Mesendoderm (in vitro differentiated cells): Measurements from ENCODE around the gene ZBTB7C.

Experiments used
- DNase-seq: peaks from one replicate; pipeline ENCODE4 v3.0.0; 2013
- H2AK5ac ChIP-seq: 2 replicates; pipeline ENCODE4 v1.6.1; 2013; ENCODE audit warnings: low read length, inconsistent platforms
- H2BK120ac ChIP-seq: 2 replicates; pipeline ENCODE4 v1.6.1; 2013; ENCODE audit warnings: low read depth, mild to moderate bottlenecking, low read length, moderate library complexity, mixed read lengths
- H2BK15ac ChIP-seq: replicated peaks from 2 replicates; pipeline ENCODE4 v1.6.1; 2013; ENCODE audit warnings: low read depth, mild to moderate bottlenecking, moderate library complexity
- H2BK5ac ChIP-seq: 2 replicates; pipeline ENCODE4 v1.6.1; 2013; ENCODE audit warnings: low read length, inconsistent platforms
- H3K18ac ChIP-seq: 2 replicates; pipeline ENCODE4 v1.6.1; 2013; ENCODE audit warnings: mild to moderate bottlenecking, low read length, mixed read lengths
- H3K23ac ChIP-seq: one replicate; pipeline ENCODE4 v1.6.1; 2013; ENCODE audit warnings: low read length
- H3K27ac ChIP-seq: 2 replicates; pipeline ENCODE4 v1.5.1; 2013; ENCODE audit warnings: low read depth, mild to moderate bottlenecking, inconsistent platforms, low read length, moderate library complexity
- H3K27me3 ChIP-seq: 2 replicates; pipeline ENCODE4 v1.6.1; 2013; ENCODE audit warnings: low read length, control low read depth, mild to moderate bottlenecking, inconsistent platforms; ENCODE audit not compliant: insufficient read depth, poor library complexity
- H3K36me3 ChIP-seq: 2 replicates; pipeline ENCODE4 v1.6.1; 2013; ENCODE audit warnings: low read length, inconsistent platforms; ENCODE audit not compliant: control insufficient read depth, insufficient read depth
- H3K4ac ChIP-seq: one replicate; pipeline ENCODE4 v1.6.1; 2013; ENCODE audit warnings: low read depth, mild to moderate bottlenecking, low read length, moderate library complexity
- H3K4me1 ChIP-seq: 2 replicates; pipeline ENCODE4 v1.6.1; 2013; ENCODE audit warnings: low read depth, low read length, inconsistent platforms; ENCODE audit not compliant: control insufficient read depth
- H3K4me2 ChIP-seq: 2 replicates; pipeline ENCODE4 v1.6.1; 2013; ENCODE audit warnings: low read length
- H3K4me3 ChIP-seq: 2 replicates; pipeline ENCODE4 v1.5.1; 2013; ENCODE audit warnings: mild to moderate bottlenecking, low read length
- H3K56ac ChIP-seq: one replicate; pipeline ENCODE4 v1.6.1; 2013; ENCODE audit warnings: low read length
- H3K79me1 ChIP-seq: 2 replicates; pipeline ENCODE4 v1.6.1; 2013; ENCODE audit warnings: low read length, inconsistent platforms
- H3K79me2 ChIP-seq: 2 replicates; pipeline ENCODE4 v1.6.1; 2013; ENCODE audit warnings: mild to moderate bottlenecking, low read length; ENCODE audit not compliant: control insufficient read depth, insufficient read depth
- H3K9ac ChIP-seq: 2 replicates; pipeline ENCODE4 v1.6.1; 2013; ENCODE audit warnings: low read length, inconsistent platforms
- H4K5ac ChIP-seq: one replicate; pipeline ENCODE4 v1.6.1; 2013; ENCODE audit warnings: low read length
- H4K8ac ChIP-seq: one replicate; pipeline ENCODE4 v1.6.1; 2013; ENCODE audit warnings: low read depth, mild to moderate bottlenecking, control low read depth, low read length, moderate library complexity
- WGBS: extraction: QIAGEN DNeasy Blood & Tissue Kit; methylation state at CpG from one replicate; pipeline ENCODE4 v1.1.7; 2013; ENCODE audit warnings: low lambda C conversion rate, missing lambda C conversion rate; ENCODE audit not compliant: insufficient coverage; ENCODE audit errors: extremely low coverage; 5-methylcytosine and 5-hydroxymethylcytosine counted together

Gene ZBTB7C

GRCh38 chr18:48303883-48304282, 105.3 kb downstream of the ZBTB7C start:
- H2BK15ac ChIP-seq: no peak overlapping the region
- no peak overlapping the region for H3K9ac ChIP-seq
- no peak for DNase-seq
- H4K8ac ChIP-seq: no peak overlapping the region
- H3K18ac ChIP-seq: no peak overlapping the region
- H2BK5ac ChIP-seq: no peak overlapping the region
- no peak overlapping the region for H3K4me2 ChIP-seq
- H3K4ac ChIP-seq: no peak overlapping the region
- H3K23ac ChIP-seq: no peak overlapping the region
- H3K56ac ChIP-seq: no peak overlapping the region
- H3K79me2 ChIP-seq: no peaks in the 10 kb centered on the region
- H3K27ac ChIP-seq: no peak overlapping the region
- H2BK120ac ChIP-seq: no peak overlapping the region
- peaks cover 2% of the 10 kb centered on the region for H3K4me1 ChIP-seq
- no peak overlapping the region for H3K4me3 ChIP-seq
- H3K79me1 ChIP-seq: no peaks in the 10 kb centered on the region
- no peaks in the 10 kb centered on the region for H3K27me3 ChIP-seq
- WGBS: no CpG with 5 or more reads among the region's 3 CpGs
- H2AK5ac ChIP-seq: no peak overlapping the region
- H4K5ac ChIP-seq: no peak overlapping the region
- no peaks in the 10 kb centered on the region for H3K36me3 ChIP-seq

DNA sequence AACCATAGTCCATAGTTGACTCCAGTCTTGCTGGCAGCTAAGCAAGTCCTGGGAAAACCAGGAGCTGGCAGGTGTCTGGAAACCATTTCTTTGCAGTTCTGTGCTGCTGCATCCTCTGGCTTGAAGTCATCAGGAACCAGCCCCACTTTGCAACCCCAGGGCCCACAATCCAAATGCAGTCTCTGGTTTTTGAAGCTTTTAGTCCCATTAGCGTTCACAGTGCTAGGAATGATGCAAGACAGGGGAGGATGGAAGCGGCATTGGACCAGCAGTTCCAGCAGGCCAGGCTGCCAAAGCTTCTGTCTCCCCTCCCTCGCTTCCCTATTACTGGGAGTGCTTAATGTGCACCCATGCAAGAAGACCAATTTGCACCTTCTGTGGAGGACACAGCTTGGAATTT, 106.4 kb downstream of the ZBTB7C start:
- WGBS: no CpG with 5 or more reads among the region's 3 CpGs
- H3K27ac ChIP-seq: no peak overlapping the region

DNA sequence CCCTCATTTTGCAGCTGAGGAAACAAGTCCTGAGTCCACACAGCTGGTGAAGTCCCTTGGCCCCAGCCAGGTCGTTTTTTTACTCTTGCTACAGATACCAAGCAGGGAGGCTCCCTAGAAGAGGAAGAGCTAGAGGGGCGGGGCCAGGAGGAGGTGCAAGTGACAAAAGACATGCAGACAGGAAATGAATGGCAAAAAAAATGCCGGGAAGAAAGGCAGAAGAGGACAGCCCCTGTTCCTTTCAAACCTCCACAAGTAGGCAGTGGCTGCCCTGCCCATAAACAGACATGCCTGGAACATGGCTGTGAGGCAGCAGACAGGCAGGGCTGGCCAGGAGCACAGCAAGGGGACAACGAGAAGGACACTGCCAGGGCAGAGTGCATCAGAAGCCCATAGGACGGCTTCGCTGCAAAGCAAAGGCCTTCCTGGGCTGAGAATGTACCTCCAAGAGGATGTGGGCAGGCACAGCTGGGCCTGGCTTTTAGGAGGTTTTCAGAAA, 108.7 kb downstream of the ZBTB7C start:
- H3K4ac ChIP-seq: peak overlapping the region; percentile 49
- peak overlapping the region; percentile 83 for H3K56ac ChIP-seq
- peak; percentile 81 for DNase-seq
- H3K9ac ChIP-seq: peak overlapping the region; percentile 31
- H3K27me3 ChIP-seq: no peaks in the 10 kb centered on the region
- H3K23ac ChIP-seq: no peak overlapping the region
- no peak overlapping the region for H4K8ac ChIP-seq
- H3K36me3 ChIP-seq: no peaks in the 10 kb centered on the region
- no peaks in the 10 kb centered on the region for H3K79me1 ChIP-seq
- no CpG with 5 or more reads among the region's 6 CpGs for WGBS
- H3K4me3 ChIP-seq: no peak overlapping the region
- no peak overlapping the region for H3K27ac ChIP-seq
- no peak overlapping the region for H4K5ac ChIP-seq
- H3K4me1 ChIP-seq: peaks cover 2% of the 10 kb centered on the region
- no peak overlapping the region for H2AK5ac ChIP-seq
- no peak overlapping the region for H2BK120ac ChIP-seq
- peak overlapping the region; percentile 1 for H2BK15ac ChIP-seq
- H3K79me2 ChIP-seq: no peaks in the 10 kb centered on the region
- H3K18ac ChIP-seq: peak overlapping the region; percentile 76
- H3K4me2 ChIP-seq: no peak overlapping the region
- H2BK5ac ChIP-seq: peak overlapping the region; percentile 49

More for the DNA sequence above, 106.4 kb downstream of the ZBTB7C start:
- no peak overlapping the region for H3K4me2 ChIP-seq
- no peaks in the 10 kb centered on the region for H3K79me2 ChIP-seq
- no peaks in the 10 kb centered on the region for H3K79me1 ChIP-seq
- no peak overlapping the region for H3K23ac ChIP-seq
- H2BK120ac ChIP-seq: no peak overlapping the region
- no peak overlapping the region for H4K8ac ChIP-seq
- H3K9ac ChIP-seq: no peak overlapping the region
- H3K56ac ChIP-seq: no peak overlapping the region
- H3K36me3 ChIP-seq: no peaks in the 10 kb centered on the region
- no peak overlapping the region for H4K5ac ChIP-seq
- no peak overlapping the region for H3K4ac ChIP-seq
- H3K4me3 ChIP-seq: no peak overlapping the region
- no peak overlapping the region for H2AK5ac ChIP-seq
- no peaks in the 10 kb centered on the region for H3K27me3 ChIP-seq
- no peak overlapping the region for H3K18ac ChIP-seq
- peaks cover 2% of the 10 kb centered on the region for H3K4me1 ChIP-seq
- H2BK15ac ChIP-seq: no peak overlapping the region
- H2BK5ac ChIP-seq: no peak overlapping the region
- no peak for DNase-seq

DNA sequence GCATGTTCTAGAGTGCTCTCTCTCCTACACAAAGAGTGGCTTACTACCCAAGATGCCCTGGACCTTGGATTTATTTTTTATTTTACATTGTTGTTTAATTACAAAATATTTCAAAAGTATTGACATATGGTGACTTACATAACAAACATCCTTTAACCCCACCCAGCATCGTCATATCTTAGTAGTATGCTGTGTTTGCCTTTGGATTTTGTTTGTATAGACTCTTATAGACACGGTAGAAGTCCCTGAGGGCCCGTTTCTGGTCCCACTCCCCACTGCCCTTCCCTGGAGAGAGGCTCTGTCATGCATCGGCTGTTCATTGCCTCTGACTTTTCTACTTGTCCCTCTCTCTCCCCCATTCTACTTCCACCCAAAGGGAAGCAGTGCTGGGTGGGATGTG, 112.0 kb downstream of the ZBTB7C start:
- H3K27me3 ChIP-seq: no peaks in the 10 kb centered on the region
- no peak overlapping the region for H3K56ac ChIP-seq
- no peak overlapping the region for H4K8ac ChIP-seq
- H2BK5ac ChIP-seq: no peak overlapping the region
- H2AK5ac ChIP-seq: no peak overlapping the region
- no peak overlapping the region for H2BK120ac ChIP-seq
- WGBS: no CpG with 5 or more reads among the region's 4 CpGs
- no peak overlapping the region for H3K27ac ChIP-seq
- no peak overlapping the region for H4K5ac ChIP-seq
- H3K23ac ChIP-seq: no peak overlapping the region
- H3K79me1 ChIP-seq: no peaks in the 10 kb centered on the region
- H3K9ac ChIP-seq: no peak overlapping the region
- H3K4me2 ChIP-seq: no peak overlapping the region
- H3K36me3 ChIP-seq: no peaks in the 10 kb centered on the region
- H3K4ac ChIP-seq: no peak overlapping the region
- peaks cover 2% of the 10 kb centered on the region for H3K4me1 ChIP-seq
- H3K4me3 ChIP-seq: no peak overlapping the region
- H2BK15ac ChIP-seq: no peak overlapping the region
- no peak overlapping the region for H3K18ac ChIP-seq
- DNase-seq: no peak
- no peaks in the 10 kb centered on the region for H3K79me2 ChIP-seq

- no peaks in the 10 kb centered on the region for H3K27me3 ChIP-seq
- no peak overlapping the region for H2BK5ac ChIP-seq
- H3K56ac ChIP-seq: no peak overlapping the region
- no peaks in the 10 kb centered on the region for H3K79me2 ChIP-seq
- H3K9ac ChIP-seq: no peak overlapping the region
- no peak overlapping the region for H2BK15ac ChIP-seq
- H3K27ac ChIP-seq: no peak overlapping the region
- H4K5ac ChIP-seq: no peak overlapping the region
- H3K23ac ChIP-seq: no peak overlapping the region
- no peaks in the 10 kb centered on the region for H3K36me3 ChIP-seq
- no peak overlapping the region for H4K8ac ChIP-seq
- no peaks in the 10 kb centered on the region for H3K79me1 ChIP-seq
- WGBS: no CpG with 5 or more reads among the region's 13 CpGs
- H3K4me1 ChIP-seq: peaks cover 2% of the 10 kb centered on the region
- DNase-seq: no peak
- H3K18ac ChIP-seq: no peak overlapping the region
- H3K4me3 ChIP-seq: no peak overlapping the region
- H3K4me2 ChIP-seq: no peak overlapping the region
- no peak overlapping the region for H2AK5ac ChIP-seq
- no peak overlapping the region for H3K4ac ChIP-seq
- H2BK120ac ChIP-seq: no peak overlapping the region
These were observed 112.6 kb downstream of the ZBTB7C start for GRCh38 chr18:48296581-48296980.

DNA sequence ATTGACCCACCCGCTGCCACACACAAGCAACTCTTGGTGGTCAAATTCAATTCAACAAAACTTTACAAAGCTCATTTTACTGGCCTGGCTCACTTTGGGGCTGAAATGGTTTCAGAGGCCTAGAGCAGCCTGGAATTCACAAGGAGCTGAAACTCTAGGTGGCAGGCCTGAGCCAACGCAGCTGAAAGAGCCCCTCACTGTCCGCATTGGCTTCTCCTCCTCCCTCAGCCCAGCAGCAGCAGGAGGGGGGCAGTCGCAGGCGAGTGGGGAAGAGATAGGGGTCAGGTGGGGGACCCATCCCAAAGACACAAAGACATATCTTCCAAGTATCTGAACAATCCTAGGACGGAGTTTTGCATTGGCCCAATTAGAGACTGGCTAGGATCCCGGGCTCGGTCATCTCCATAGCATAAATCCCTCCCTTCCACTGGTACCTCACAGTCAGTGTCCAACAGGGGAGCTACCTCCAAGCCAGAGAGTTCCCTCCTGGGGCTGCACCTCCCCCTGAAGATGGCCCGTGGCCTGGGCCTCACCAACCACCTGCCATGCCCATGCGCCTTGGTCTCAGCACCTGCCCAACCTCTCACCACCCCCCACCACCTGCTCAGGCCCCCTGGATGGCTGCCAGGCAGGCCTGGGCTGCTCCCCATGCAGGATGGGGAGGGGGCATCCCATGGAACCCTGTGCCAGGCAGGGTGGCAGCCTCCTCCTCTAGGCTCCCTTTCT, 113.4 kb downstream of the ZBTB7C start:
- Histone ChIP-seq H3K9ac (no peak overlapping the region), H4K5ac (no peak overlapping the region), H3K4me1 (peaks cover 2% of the 10 kb centered on the region), H3K23ac (no peak overlapping the region), H3K36me3 (no peaks in the 10 kb centered on the region), H3K4me2 (no peak overlapping the region), H3K79me1 (no peaks in the 10 kb centered on the region), H2BK120ac (no peak overlapping the region), H3K4me3 (no peak overlapping the region), H2BK15ac (no peak overlapping the region), H4K8ac (no peak overlapping the region), H3K27ac (no peak overlapping the region), H3K27me3 (no peaks in the 10 kb centered on the region), H2BK5ac (no peak overlapping the region), H2AK5ac (no peak overlapping the region), H3K4ac (no peak overlapping the region), H3K56ac (peak overlapping the region; percentile 46), H3K18ac (no peak overlapping the region), H3K79me2 (no peaks in the 10 kb centered on the region)
- no CpG with 5 or more reads among the region's 10 CpGs for WGBS
- DNase-seq: peak; percentile 74
